K562 (cell line): ENCODE measurements around the gene PHPT1. TPM values are rescaled to one million over a fixed set of nuclear protein-coding genes. Genes with fewer than 3 reads are reported as not detected.

ENCODE experiments used
- ATAC-seq: fragments of 200-7000 bp; cut with Tn5 transposase; 3 replicates; pipeline ENCODE4 v1.9.1; 2020; ENCODE audit warnings: moderate library complexity
- BruUV-seq: library from RNA; stranded (reverse); fragments of 400-500 nt; replicated peaks from 2 replicates; lab custom pipeline; 2021; lab: Mats Ljungman, UMichigan
- CTCF ChIA-PET: fragments of 300-600 bp; formaldehyde crosslinking; extraction: SDS; loops from one replicate; lab custom pipeline; 2021; ENCODE audit warnings: low intra/inter-chr PET ratio; lab: Yijun Ruan, JAX
- POLR2A ChIA-PET: fragments of 300-600, 350-650 bp; sonication (Branson Sonifier 250); formaldehyde crosslinking; extraction: SDS; loops from one replicate; lab custom pipeline; 2021; ENCODE audit warnings: antibody characterized with exemption, inconsistent platforms; lab: Yijun Ruan, JAX
- DNase-seq, 4 experiments: peaks; one replicate each; pipeline versions ENCODE4 v3.0.0 to v3.0.0-alpha.2; 2011 to 2018; ENCODE audit warnings: low spot score in 3 of 4, mixed read lengths in 3 of 4; ENCODE audit errors: extremely low read depth in 1 of 4
- FAIRE-seq: peaks from 2 replicates; lab custom pipeline; 2011; peaks lifted over from hg19 to GRCh38; lab: Jason Lieb, UNC
- H2AFZ ChIP-seq: 2 replicates; pipeline ENCODE4 v1.6.0; 2011; ENCODE audit warnings: low read depth, low read length, control low read depth, inconsistent platforms
- H3K27ac ChIP-seq: fragments of 200-600 bp; 3 replicates; pipeline ENCODE4 v1.8.0; 2011; ENCODE audit warnings: low read depth, mild to moderate bottlenecking, control low read depth, inconsistent platforms, low read length, moderate library complexity, mixed read lengths; ENCODE audit errors: extremely low read depth
- H3K27me3 ChIP-seq, 2 experiments: fragments of 300-600 bp in 1 of 2; 2 replicates in 1 of 2; 3 replicates in 1 of 2; pipeline versions ENCODE4 v1.6.0 to v1.8.0; 2011; ENCODE audit warnings: inconsistent platforms in 2 of 2, low read length in 2 of 2, mild to moderate bottlenecking in 1 of 2, mixed read lengths in 1 of 2, moderate library complexity in 1 of 2; ENCODE audit not compliant: control insufficient read depth in 2 of 2, insufficient read depth in 2 of 2
- H3K36me3 ChIP-seq: fragments of 300-600 bp; 3 replicates; pipeline ENCODE4 v1.8.0; 2011; ENCODE audit warnings: mild to moderate bottlenecking, low read length, inconsistent platforms; ENCODE audit not compliant: control insufficient read depth, insufficient read depth
- H3K4me1 ChIP-seq, 2 experiments: fragments of 200-600 bp in 1 of 2; replicated peaks in 1 of 2; 2 replicates in 1 of 2; 3 replicates in 1 of 2; pipeline versions ENCODE4 v1.5.1 to v1.8.0; 2011; ENCODE audit warnings: inconsistent platforms in 2 of 2, low read length in 2 of 2, mild to moderate bottlenecking in 1 of 2, mixed read lengths in 1 of 2, moderate library complexity in 1 of 2; ENCODE audit not compliant: control insufficient read depth in 2 of 2, insufficient read depth in 2 of 2
- H3K4me2 ChIP-seq: 2 replicates; pipeline ENCODE4 v1.6.1; 2011; ENCODE audit warnings: low read length, control low read depth, inconsistent platforms, mixed read lengths; ENCODE audit not compliant: insufficient read depth
- H3K4me3 ChIP-seq: fragments of 200-600 bp; sonication (generic), shearing (Covaris generic); 2 replicates; pipeline ENCODE4 v1.5.1; 2016; ENCODE audit warnings: control low read depth, inconsistent platforms
- H3K79me2 ChIP-seq: fragments of 200-600 bp; 3 replicates; pipeline ENCODE4 v1.8.0; 2011; ENCODE audit warnings: low read length, inconsistent platforms; ENCODE audit not compliant: control insufficient read depth, insufficient read depth
- H3K9ac ChIP-seq, 2 experiments: 2 replicates each; pipeline versions ENCODE4 v1.6.0 to v1.6.1; 2011; ENCODE audit warnings: low read depth in 2 of 2, low read length in 2 of 2, control low read depth in 1 of 2, inconsistent platforms in 1 of 2, mild to moderate bottlenecking in 1 of 2, mixed read lengths in 1 of 2; ENCODE audit not compliant: insufficient read depth in 1 of 2
- H3K9me1 ChIP-seq: one replicate; pipeline ENCODE4 v1.6.0; 2011; ENCODE audit warnings: inconsistent platforms, mild to moderate bottlenecking, low read length, moderate library complexity; ENCODE audit not compliant: control insufficient read depth, insufficient read depth
- H3K9me3 ChIP-seq: replicated peaks from 2 replicates; pipeline ENCODE4 v1.5.1; 2011; ENCODE audit warnings: low read depth, low read length, inconsistent platforms; ENCODE audit not compliant: control insufficient read depth, insufficient read depth
- H4K20me1 ChIP-seq: replicated peaks from 2 replicates; pipeline ENCODE4 v1.6.1; 2011; ENCODE audit warnings: low read length, inconsistent platforms, mixed read lengths; ENCODE audit not compliant: control insufficient read depth, insufficient read depth
- SNAPC5 ChIP-seq: fragments of 250-450 bp; sonication (Bioruptor Pico); IDR thresholded peaks from 2 replicates; pipeline ENCODE4 v1.8.0; 2021; ENCODE audit warnings: moderate library complexity, mild to moderate bottlenecking, inconsistent platforms
- SUPT5H ChIP-seq: fragments of 450-650 bp; IDR thresholded peaks from 2 replicates; pipeline ENCODE4 v1.6.1; 2016
- WGBS: fragments of 100-300 bp; shearing (Covaris generic); methylation state at CpG from one replicate; pipeline ENCODE4 v1.1.6; 2016; ENCODE audit warnings: low coverage, mixed read lengths; ENCODE audit not compliant: insufficient coverage; ENCODE audit errors: missing lambda C conversion rate; 5-methylcytosine and 5-hydroxymethylcytosine counted together
- in situ Hi-C: fragments of 300-500 bp; cut with MboI; formaldehyde crosslinking; loops from 4 replicates; pipeline ENCODE4 v1.15.0; 2018; ENCODE audit warnings: inconsistent platforms, mixed read lengths
- intact Hi-C: fragments of 100-400 bp; cut with micrococcal nuclease; formaldehyde crosslinking; loops from 2 replicates; pipeline ENCODE4 v1.14.2; 2022
- polyA plus RNA-seq, 8 experiments: library from polyadenylated mRNA; depleted of rRNA in 4 of 8; stranded (reverse) in 5 of 8; unstranded in 3 of 8; fragments of >200 nt; fragmentation: Nextera tagmentation in 2 of 8; fragmentation: Illumina TruSeq in 1 of 8; extraction: Ambion mirVana in 2 of 8; extraction: Trizol in 1 of 8; gene quantifications; 2 replicates each; pipeline versions ENCODE4 v1.2.1 to v1.2.3, GENCODE V29; 2011 to 2014; ENCODE audit warnings: inconsistent platforms in 1 of 8, missing spikeins in 1 of 8
- total RNA-seq, 7 experiments: library from RNA; depleted of rRNA in 6 of 7; stranded (reverse); fragments of >200 nt in 6 of 7; fragmentation: Illumina TruSeq in 2 of 7; extraction: Trizol in 2 of 7; gene quantifications; 2 replicates each; pipeline versions ENCODE4 v1.2.1 to v1.2.3, GENCODE V29; 2011 to 2021; ENCODE audit warnings: low replicate concordance in 1 of 7
- TF ChIP-seq, protein P1 (sequence below): sonication (generic); formaldehyde crosslinking; IDR thresholded peaks from 2 replicates; pipeline ENCODE4 v1.8.1; 2023; ENCODE audit warnings: mild to moderate bottlenecking, missing genetic modification reagents

PHPT1 gene
- total and polyA plus RNA-seq, 9 of the 15 experiments (the other 6 are each of a cell fraction or from before 2014, with no cell fraction given), result 20.9 to 166 (median 129) TPM

GRCh38 chr9:136803551-136804508 lies 45.4 kb upstream of the PHPT1 start:
- no peaks in the 10 kb centered on the region for H4K20me1 ChIP-seq
- in situ Hi-C loops (no loop called here), intact Hi-C loops (no loop called here)
- peaks cover 25% of the 10 kb centered on the region for H3K79me2 ChIP-seq
- peak overlapping the region in 1 of 2 experiments; percentile 75; a peak in 2 of 4 replicates for H3K9ac ChIP-seq
- no peak overlapping the region for H2AFZ ChIP-seq
- no peaks in the 10 kb centered on the region for H3K9me3 ChIP-seq
- ChIA-PET CTCF (no interaction called here), POLR2A (interaction anchor here (0.6 kb wide), 1 partner anchor 800 kb away, joined by 3 read pairs; no protein-coding TSS in a partner anchor)
- DNase-seq (no peak), ATAC-seq (no peak), FAIRE-seq (no peak)
- no peak overlapping the region for H3K4me3 ChIP-seq
- H3K36me3 ChIP-seq, result peaks cover 11% of the 10 kb centered on the region; the same call in 2 of the 3 replicates
- H3K4me1 ChIP-seq, result peaks cover 23 to 87% of the 10 kb centered on the region in 2 experiments
- no peaks in the 10 kb centered on the region for H3K9me1 ChIP-seq
- no peaks in the 10 kb centered on the region for H3K27me3 ChIP-seq
- H3K27ac ChIP-seq, result no peak overlapping the region
- BruUV-seq, result no TSS peak
- WGBS, result 91% methylated on average over 20 of the region's 22 CpGs
- H3K4me2 ChIP-seq, result no peak overlapping the region
- no peak for TF ChIP-seq SNAPC5 (CRISPR knock-in tag)
- 0 out of 2 replicates have a peak, but pooled peaks have one; percentile 10 for TF ChIP-seq SUPT5H
- TF ChIP-seq, protein P1, sequence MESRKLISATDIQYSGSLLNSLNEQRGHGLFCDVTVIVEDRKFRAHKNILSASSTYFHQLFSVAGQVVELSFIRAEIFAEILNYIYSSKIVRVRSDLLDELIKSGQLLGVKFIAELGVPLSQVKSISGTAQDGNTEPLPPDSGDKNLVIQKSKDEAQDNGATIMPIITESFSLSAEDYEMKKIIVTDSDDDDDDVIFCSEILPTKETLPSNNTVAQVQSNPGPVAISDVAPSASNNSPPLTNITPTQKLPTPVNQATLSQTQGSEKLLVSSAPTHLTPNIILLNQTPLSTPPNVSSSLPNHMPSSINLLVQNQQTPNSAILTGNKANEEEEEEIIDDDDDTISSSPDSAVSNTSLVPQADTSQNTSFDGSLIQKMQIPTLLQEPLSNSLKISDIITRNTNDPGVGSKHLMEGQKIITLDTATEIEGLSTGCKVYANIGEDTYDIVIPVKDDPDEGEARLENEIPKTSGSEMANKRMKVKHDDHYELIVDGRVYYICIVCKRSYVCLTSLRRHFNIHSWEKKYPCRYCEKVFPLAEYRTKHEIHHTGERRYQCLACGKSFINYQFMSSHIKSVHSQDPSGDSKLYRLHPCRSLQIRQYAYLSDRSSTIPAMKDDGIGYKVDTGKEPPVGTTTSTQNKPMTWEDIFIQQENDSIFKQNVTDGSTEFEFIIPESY (CRISPR knock-in tag), result 0 out of 2 replicates have a peak, but pooled peaks have one; percentile 31
